Ishikawa (cell line): ENCODE results near the gene CCL14.

Source experiments
- CEBPB ChIP-seq: IDR thresholded peaks from 2 replicates; pipeline ENCODE4 v1.6.1; 2012
- CREB1 ChIP-seq: IDR thresholded peaks from 2 replicates; pipeline ENCODE4 v1.6.1; 2012; ENCODE audit warnings: low read depth
- EGR1 ChIP-seq: IDR thresholded peaks from 2 replicates; pipeline ENCODE4 v1.6.1; 2012
- EP300 ChIP-seq: IDR thresholded peaks from 2 replicates; pipeline ENCODE4 v1.6.1; 2012; ENCODE audit warnings: borderline replicate concordance
- FOXM1 ChIP-seq: IDR thresholded peaks from 2 replicates; pipeline ENCODE4 v1.6.1; 2012; ENCODE audit warnings: low read depth, borderline replicate concordance
- NFIC ChIP-seq: IDR thresholded peaks from 2 replicates; pipeline ENCODE4 v1.6.1; 2012
- RAD21 ChIP-seq: IDR thresholded peaks from 2 replicates; pipeline ENCODE4 v1.6.1; 2012; ENCODE audit warnings: low read depth
- TAF1 ChIP-seq: IDR thresholded peaks from 2 replicates; pipeline ENCODE4 v1.6.1; 2012; ENCODE audit warnings: low read depth, mild to moderate bottlenecking
- TCF12 ChIP-seq: IDR thresholded peaks from 2 replicates; pipeline ENCODE4 v1.6.1; 2012; ENCODE audit warnings: low read depth
- TEAD4 ChIP-seq: IDR thresholded peaks from 2 replicates; pipeline ENCODE4 v1.6.1; 2012
- YY1 ChIP-seq: IDR thresholded peaks from 2 replicates; pipeline ENCODE4 v1.6.1; 2012; ENCODE audit warnings: low read depth
- ZBTB7A ChIP-seq: IDR thresholded peaks from 2 replicates; pipeline ENCODE4 v1.6.1; 2012; ENCODE audit warnings: low read depth
- TF ChIP-seq, protein P1 (sequence below): IDR thresholded peaks from 2 replicates; pipeline ENCODE4 v1.6.1; 2012
- TF ChIP-seq, protein P2 (sequence below): IDR thresholded peaks from 2 replicates; pipeline ENCODE4 v1.6.1; 2012; ENCODE audit warnings: low read depth, mild to moderate bottlenecking
- TF ChIP-seq, protein P3 (sequence below): IDR thresholded peaks from 2 replicates; pipeline ENCODE4 v1.6.1; 2012

CCL14 gene

DNA sequence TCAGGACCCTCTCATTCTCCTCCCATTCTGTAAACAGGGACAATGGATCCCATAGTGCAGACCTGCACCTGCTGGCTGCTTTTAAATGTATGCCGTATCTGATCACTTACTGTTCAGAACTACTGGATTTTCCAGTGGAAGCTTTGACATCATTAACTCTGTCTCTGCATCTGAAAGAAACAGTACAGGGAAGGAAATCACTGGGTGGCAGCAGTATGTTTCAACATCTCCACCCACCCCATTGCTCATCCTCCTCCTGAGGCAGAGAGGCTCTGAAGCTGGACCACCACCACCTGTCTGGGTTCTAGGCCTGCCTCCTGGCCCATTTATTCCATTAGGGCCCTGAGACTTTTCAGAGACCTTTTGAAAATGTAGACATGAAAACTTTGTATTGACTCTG lies 12.2 kb upstream of the CCL14 start:
- TF ChIP-seq ZBTB7A: no peak
- TF ChIP-seq TEAD4: no peak
- TF ChIP-seq, protein P1, sequence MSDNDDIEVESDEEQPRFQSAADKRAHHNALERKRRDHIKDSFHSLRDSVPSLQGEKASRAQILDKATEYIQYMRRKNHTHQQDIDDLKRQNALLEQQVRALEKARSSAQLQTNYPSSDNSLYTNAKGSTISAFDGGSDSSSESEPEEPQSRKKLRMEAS: no peak
- TF ChIP-seq, protein P2, sequence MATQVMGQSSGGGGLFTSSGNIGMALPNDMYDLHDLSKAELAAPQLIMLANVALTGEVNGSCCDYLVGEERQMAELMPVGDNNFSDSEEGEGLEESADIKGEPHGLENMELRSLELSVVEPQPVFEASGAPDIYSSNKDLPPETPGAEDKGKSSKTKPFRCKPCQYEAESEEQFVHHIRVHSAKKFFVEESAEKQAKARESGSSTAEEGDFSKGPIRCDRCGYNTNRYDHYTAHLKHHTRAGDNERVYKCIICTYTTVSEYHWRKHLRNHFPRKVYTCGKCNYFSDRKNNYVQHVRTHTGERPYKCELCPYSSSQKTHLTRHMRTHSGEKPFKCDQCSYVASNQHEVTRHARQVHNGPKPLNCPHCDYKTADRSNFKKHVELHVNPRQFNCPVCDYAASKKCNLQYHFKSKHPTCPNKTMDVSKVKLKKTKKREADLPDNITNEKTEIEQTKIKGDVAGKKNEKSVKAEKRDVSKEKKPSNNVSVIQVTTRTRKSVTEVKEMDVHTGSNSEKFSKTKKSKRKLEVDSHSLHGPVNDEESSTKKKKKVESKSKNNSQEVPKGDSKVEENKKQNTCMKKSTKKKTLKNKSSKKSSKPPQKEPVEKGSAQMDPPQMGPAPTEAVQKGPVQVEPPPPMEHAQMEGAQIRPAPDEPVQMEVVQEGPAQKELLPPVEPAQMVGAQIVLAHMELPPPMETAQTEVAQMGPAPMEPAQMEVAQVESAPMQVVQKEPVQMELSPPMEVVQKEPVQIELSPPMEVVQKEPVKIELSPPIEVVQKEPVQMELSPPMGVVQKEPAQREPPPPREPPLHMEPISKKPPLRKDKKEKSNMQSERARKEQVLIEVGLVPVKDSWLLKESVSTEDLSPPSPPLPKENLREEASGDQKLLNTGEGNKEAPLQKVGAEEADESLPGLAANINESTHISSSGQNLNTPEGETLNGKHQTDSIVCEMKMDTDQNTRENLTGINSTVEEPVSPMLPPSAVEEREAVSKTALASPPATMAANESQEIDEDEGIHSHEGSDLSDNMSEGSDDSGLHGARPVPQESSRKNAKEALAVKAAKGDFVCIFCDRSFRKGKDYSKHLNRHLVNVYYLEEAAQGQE: no peak
- TF ChIP-seq TAF1: no peak
- TF ChIP-seq, protein P3, sequence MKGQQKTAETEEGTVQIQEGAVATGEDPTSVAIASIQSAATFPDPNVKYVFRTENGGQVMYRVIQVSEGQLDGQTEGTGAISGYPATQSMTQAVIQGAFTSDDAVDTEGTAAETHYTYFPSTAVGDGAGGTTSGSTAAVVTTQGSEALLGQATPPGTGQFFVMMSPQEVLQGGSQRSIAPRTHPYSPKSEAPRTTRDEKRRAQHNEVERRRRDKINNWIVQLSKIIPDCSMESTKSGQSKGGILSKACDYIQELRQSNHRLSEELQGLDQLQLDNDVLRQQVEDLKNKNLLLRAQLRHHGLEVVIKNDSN: no peak
- TF ChIP-seq CEBPB: no peak
- TF ChIP-seq FOXM1: no peak
- TF ChIP-seq CREB1: no peak
- no peak for TF ChIP-seq EP300
- TF ChIP-seq RAD21: no peak
- no peak for TF ChIP-seq NFIC
- TF ChIP-seq TCF12: no peak
- TF ChIP-seq EGR1: no peak

DNA sequence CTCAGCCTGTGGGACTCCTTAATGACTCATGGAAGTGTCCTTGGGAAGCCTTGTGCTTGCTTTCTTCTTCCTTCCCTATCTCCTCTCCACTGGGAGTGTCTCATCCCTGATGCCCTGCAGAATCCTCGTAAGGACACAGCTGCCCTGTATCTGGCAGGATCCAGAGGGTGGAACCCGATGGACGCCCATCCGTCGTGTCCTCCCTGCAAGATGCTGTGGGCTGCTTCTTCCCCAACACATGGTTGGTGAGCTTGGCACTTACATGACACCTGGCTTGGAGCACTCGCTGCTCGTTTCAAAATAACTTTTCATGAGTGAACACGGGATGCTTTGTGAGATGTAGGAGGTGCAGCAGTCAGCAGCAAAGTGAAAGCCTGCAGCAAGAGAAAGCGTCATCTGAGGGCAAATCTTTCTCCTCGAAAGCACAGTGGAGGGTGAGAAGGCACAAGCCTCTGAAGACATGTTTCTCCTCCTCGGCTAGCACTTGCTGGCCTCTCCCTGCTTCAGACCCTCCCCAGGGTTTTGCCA lies 11.6 kb upstream of the CCL14 start:
- TF ChIP-seq RAD21: no peak
- TF ChIP-seq FOXM1: no peak
- no peak for TF ChIP-seq TAF1
- TF ChIP-seq TEAD4: no peak
- TF ChIP-seq TCF12: no peak
- no peak for TF ChIP-seq YY1
- TF ChIP-seq, protein P2: no peak
- no peak for TF ChIP-seq CEBPB
- TF ChIP-seq CREB1: no peak
- TF ChIP-seq, protein P3: no peak
- no peak for TF ChIP-seq ZBTB7A
- TF ChIP-seq, protein P1: no peak
- TF ChIP-seq EGR1: no peak
- TF ChIP-seq NFIC: no peak
- TF ChIP-seq EP300: no peak

DNA sequence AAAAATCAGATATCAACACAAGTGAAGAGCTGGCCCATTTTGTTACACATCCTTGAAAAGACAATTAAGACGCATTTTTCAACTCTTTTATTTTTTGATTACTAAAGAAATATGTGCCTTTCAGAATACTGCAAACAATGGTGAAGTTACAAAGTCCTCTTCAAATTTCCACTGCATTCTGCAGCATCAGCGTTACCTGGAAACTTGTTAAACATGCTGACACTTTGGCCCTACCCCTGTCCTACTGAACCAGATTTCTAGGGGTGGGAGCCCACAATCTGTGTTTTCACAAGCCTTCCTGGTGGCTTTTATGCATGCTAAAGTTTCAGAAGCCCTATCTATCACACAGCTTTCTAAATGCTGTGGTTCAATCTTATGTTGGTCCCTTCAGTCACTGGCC lies 4.5 kb upstream of the CCL14 start:
- no peak for TF ChIP-seq TCF12
- TF ChIP-seq, protein P1: no peak
- no peak for TF ChIP-seq TAF1
- TF ChIP-seq CEBPB: no peak
- TF ChIP-seq NFIC: no peak
- TF ChIP-seq, protein P2: no peak
- no peak for TF ChIP-seq EP300

DNA sequence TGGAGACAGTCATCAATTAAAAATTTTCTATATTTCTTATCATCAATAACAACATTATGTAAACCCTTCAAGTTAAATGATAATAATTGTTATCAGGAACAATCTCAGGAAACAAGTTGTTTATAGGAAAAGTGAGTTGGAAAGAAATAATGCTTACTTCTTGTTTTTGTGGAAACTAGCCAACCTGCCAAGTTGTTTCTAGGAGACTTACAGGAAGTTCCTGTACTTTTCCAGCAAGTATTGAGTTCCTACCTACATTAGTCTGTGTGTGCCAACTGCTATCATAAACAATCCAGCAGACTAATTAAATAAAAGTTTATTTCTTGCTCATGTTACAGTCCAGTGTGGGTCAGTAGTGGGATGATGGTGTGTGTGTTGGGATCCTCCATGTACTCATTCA lies 1.6 kb upstream of the CCL14 start:
- no peak for TF ChIP-seq TEAD4
- TF ChIP-seq YY1: no peak
- TF ChIP-seq, protein P2: no peak
